CD4-positive, alpha-beta T cell treated with Interleukin-6 for 4 hours (primary cell): Measurements from ENCODE around the gene MEGF11.
"Not testable (repeated sequence)": the region's sequence is repeated elsewhere in the genome, so short reads cannot be mapped to it uniquely, and the experiment has no call there.

Source experiments
- DNase-seq: peaks from one replicate; pipeline ENCODE4 v3.0.0-alpha.2; 2020; ENCODE audit warnings: mixed read lengths

MEGF11 gene

GRCh38 chr15:65904301-65904700 is 349.2 kb downstream of the MEGF11 start:
- no peak for DNase-seq

- no peak for DNase-seq
Measured at GRCh38 chr15:65903296-65904073, 350.1 kb downstream of the MEGF11 start.

GRCh38 chr15:65902373-65902772 is 351.2 kb downstream of the MEGF11 start:
- peak; percentile 17 for DNase-seq

- DNase-seq, result no peak
Measured at GRCh38 chr15:65901836-65902235, 351.7 kb downstream of the MEGF11 start.

- no peak for DNase-seq
Measured at GRCh38 chr15:65901336-65901735, 352.2 kb downstream of the MEGF11 start.

- no peak for DNase-seq
Measured at GRCh38 chr15:65900488-65900887, 353.1 kb downstream of the MEGF11 start.

- DNase-seq, result no peak
Measured at GRCh38 chr15:65896236-65896635, 357.3 kb downstream of the MEGF11 start.

GRCh38 chr15:65893060-65893459 is 360.5 kb downstream of the MEGF11 start:
- DNase-seq, result no peak

GRCh38 chr15:65888981-65889380 is 364.6 kb downstream of the MEGF11 start:
- DNase-seq, result no peak

GRCh38 chr15:65887565-65887964 is 366.0 kb downstream of the MEGF11 start:
- DNase-seq, result peak; percentile 55

- DNase-seq, result no peak
Measured at GRCh38 chr15:65885668-65886218, 367.8 kb downstream of the MEGF11 start.

GRCh38 chr15:65884511-65884910 is 369.0 kb downstream of the MEGF11 start:
- DNase-seq, result peak; percentile 20

- DNase-seq, result no peak
Measured at GRCh38 chr15:65883571-65883970, 370.0 kb downstream of the MEGF11 start.

GRCh38 chr15:65881766-65882434 is 371.6 kb downstream of the MEGF11 start:
- DNase-seq, result peak; percentile 11

- no peak for DNase-seq
Measured at GRCh38 chr15:65877749-65878148, 375.8 kb downstream of the MEGF11 start.

- no peak for DNase-seq
Measured at GRCh38 chr15:65875458-65875857, 378.1 kb downstream of the MEGF11 start.

- DNase-seq, result no peak
Measured at GRCh38 chr15:65873256-65873655, 380.3 kb downstream of the MEGF11 start.

- not testable (repeated sequence) for DNase-seq
Measured at GRCh38 chr15:65872596-65872995, 381.0 kb downstream of the MEGF11 start.

GRCh38 chr15:65871886-65872285 is 381.7 kb downstream of the MEGF11 start:
- not testable (repeated sequence) for DNase-seq

GRCh38 chr15:65870889-65871533 is 382.5 kb downstream of the MEGF11 start:
- DNase-seq, result no peak

- peak; percentile 28 for DNase-seq
Measured at GRCh38 chr15:65869954-65870871, 383.3 kb downstream of the MEGF11 start.
